NCI-H2196 (cell line): ENCODE data around the gene FST.

ENCODE experiments used
- DNase-seq: peaks from one replicate; lab custom pipeline; 2025; ENCODE audit not compliant: unreplicated experiment; lab: John Stamatoyannopoulos, UW

Gene FST

GRCh38 chr5:53508125-53508524 is 27.7 kb downstream of the FST start:
- no peak for DNase-seq

GRCh38 chr5:53512539-53512938 is 32.1 kb downstream of the FST start:
- DNase-seq, result no peak

- DNase-seq, result no peak
Observed at GRCh38 chr5:53515988-53516387, 35.6 kb downstream of the FST start.

GRCh38 chr5:53520813-53521212 is 40.4 kb downstream of the FST start:
- no peak for DNase-seq
